ENCODE measurements around the gene LRRTM4.

DNA sequence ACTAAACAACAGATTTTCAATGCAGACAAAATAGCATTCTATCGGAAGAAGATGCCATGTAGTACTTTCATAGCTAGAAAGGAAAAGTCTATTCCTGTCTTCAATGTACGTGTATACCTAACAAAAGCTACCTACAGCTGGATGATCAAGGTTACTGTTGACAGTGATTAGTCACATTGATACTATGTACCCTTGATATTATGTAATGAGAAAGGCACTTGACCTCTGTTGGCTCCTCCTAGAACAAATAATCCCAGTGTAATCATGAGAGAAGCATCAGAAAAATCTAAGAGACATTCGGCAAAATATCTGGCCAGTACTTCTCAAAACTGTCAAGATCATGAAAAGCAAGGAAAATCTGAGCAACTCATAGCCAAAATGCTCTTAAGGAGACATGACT, 44.4 kb upstream of the LRRTM4 start:
- TF ChIP-seq, protein P1, sequence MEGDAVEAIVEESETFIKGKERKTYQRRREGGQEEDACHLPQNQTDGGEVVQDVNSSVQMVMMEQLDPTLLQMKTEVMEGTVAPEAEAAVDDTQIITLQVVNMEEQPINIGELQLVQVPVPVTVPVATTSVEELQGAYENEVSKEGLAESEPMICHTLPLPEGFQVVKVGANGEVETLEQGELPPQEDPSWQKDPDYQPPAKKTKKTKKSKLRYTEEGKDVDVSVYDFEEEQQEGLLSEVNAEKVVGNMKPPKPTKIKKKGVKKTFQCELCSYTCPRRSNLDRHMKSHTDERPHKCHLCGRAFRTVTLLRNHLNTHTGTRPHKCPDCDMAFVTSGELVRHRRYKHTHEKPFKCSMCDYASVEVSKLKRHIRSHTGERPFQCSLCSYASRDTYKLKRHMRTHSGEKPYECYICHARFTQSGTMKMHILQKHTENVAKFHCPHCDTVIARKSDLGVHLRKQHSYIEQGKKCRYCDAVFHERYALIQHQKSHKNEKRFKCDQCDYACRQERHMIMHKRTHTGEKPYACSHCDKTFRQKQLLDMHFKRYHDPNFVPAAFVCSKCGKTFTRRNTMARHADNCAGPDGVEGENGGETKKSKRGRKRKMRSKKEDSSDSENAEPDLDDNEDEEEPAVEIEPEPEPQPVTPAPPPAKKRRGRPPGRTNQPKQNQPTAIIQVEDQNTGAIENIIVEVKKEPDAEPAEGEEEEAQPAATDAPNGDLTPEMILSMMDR (conservative IDR thresholded peaks at IDR 0.05; ENCODE audit: low read depth, low read length): no peak
- TF ChIP-seq EZH2 (IDR thresholded peaks at IDR 0.05; ENCODE audit: borderline replicate concordance, low read depth, low read length, poor library complexity, severe bottlenecking): no peak

Data from A673 (cell line).